Activated B cell treated with CpG ODN at 0.5 μM for 24 hours (primary cell): ENCODE data around the gene DCBLD2. TPM values are rescaled to one million over a fixed set of nuclear protein-coding genes. Genes with fewer than 3 reads are reported as not detected.

ENCODE experiments used
- ATAC-seq: fragments of 200-7000 bp; cut with Tn5 transposase; one replicate; pipeline ENCODE4 v1.10.0; 2021; ENCODE audit warnings: low read depth, mild to moderate bottlenecking, moderate library complexity
- CTCF ChIA-PET: fragments of 350-600 bp; sonication (Branson Sonifier 250); formaldehyde crosslinking; loops from one replicate; lab custom pipeline; 2021; ENCODE audit warnings: antibody characterized with exemption; lab: Charles Lee
- POLR2A ChIA-PET: fragments of 350-600 bp; sonication (Branson Sonifier 250); formaldehyde crosslinking; loops from one replicate; lab custom pipeline; 2021; ENCODE audit warnings: antibody characterized with exemption; lab: Charles Lee
- DNase-seq: peaks from one replicate; pipeline ENCODE4 v3.0.0; 2022
- H3K27ac Mint-ChIP-seq: one replicate; pipeline ENCODE4 v1.8.0; 2020; ENCODE audit warnings: mixed read lengths
- H3K27me3 Mint-ChIP-seq: one replicate; pipeline ENCODE4 v1.8.0; 2021; ENCODE audit warnings: mixed read lengths
- H3K36me3 Mint-ChIP-seq: one replicate; pipeline ENCODE4 v1.8.0; 2021; ENCODE audit warnings: low read depth, mixed read lengths
- H3K4me1 Mint-ChIP-seq: one replicate; pipeline ENCODE4 v1.8.0; 2021; ENCODE audit warnings: mixed read lengths
- H3K4me3 Mint-ChIP-seq: one replicate; pipeline ENCODE4 v1.8.0; 2020; ENCODE audit warnings: mild to moderate bottlenecking, mixed read lengths
- H3K9me3 Mint-ChIP-seq: one replicate; pipeline ENCODE4 v1.8.0; 2020; ENCODE audit warnings: mixed read lengths
- CTCF ChIP-seq: fragments of 200-600 bp; IDR thresholded peaks from one replicate; pipeline ENCODE4 v1.8.0; 2022; ENCODE audit warnings: antibody characterized with exemption, mild to moderate bottlenecking
- intact Hi-C: fragments of 100-400 bp; cut with micrococcal nuclease; formaldehyde crosslinking; loops from one replicate; pipeline ENCODE4 v1.15.1; 2024
- total RNA-seq: library from RNA; stranded (reverse); gene quantifications from 2 replicates; pipeline ENCODE4 v1.2.3, GENCODE V29; 2022

The DCBLD2 gene
- total RNA-seq, 1 donor from 2014 or later, result 0.95 TPM

DNA sequence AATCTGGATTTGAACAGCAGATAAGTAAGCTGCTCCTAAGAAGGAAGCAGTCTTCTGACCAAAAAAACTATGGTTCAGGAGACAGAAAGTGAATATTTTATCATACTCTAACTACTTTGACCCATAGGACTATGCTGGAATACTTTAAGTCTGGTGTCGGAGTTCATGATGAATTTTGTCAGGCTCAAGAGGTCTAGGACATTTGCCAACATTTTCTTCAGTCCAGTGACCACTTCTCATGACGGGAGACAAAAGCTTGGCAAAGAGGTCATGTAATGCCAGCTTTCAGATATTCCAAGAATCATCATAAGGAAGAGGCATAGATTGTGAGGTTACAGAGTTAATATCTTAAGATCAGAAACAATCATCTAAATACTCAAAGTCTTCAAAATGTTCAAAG lies 20.5 kb upstream of the DCBLD2 start:
- no peak for TF ChIP-seq CTCF
- Mint-ChIP-seq H3K27ac (no peak overlapping the region), H3K4me1 (no peaks in the 10 kb centered on the region), H3K4me3 (no peak overlapping the region), H3K36me3 (no peaks in the 10 kb centered on the region), H3K27me3 (peaks cover 6% of the 10 kb centered on the region), H3K9me3 (no peaks in the 10 kb centered on the region)
- ChIA-PET CTCF (no interaction called here), POLR2A (no interaction called here)
- ATAC-seq, result no peak
- DNase-seq, result no peak
- intact Hi-C loops, result no loop called here

- intact Hi-C loops, result no loop called here
Measured at GRCh38 chr3:98920166-98920565, 18.7 kb upstream of the DCBLD2 start.

DNA sequence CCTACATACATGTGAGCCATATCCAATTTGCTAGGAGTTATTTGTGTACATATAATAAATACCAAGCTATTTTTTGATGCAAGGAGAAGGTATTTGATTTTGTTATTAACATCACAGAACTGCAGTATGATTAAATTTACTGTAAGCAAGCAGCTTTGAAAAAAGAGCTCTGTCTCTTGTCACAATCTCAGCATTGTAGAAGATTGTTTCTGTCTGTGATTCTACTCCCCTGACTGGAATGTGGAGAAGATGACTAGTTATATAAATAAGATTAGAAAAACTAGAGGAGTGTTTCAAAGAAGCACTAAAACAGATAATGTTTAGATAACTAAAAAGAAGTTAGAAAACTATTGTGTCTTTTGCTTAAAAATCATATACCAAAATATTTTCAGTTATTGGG lies 17.1 kb upstream of the DCBLD2 start:
- ATAC-seq, result no peak
- Mint-ChIP-seq H3K9me3 (no peaks in the 10 kb centered on the region), H3K4me1 (no peaks in the 10 kb centered on the region), H3K36me3 (no peaks in the 10 kb centered on the region), H3K4me3 (no peak overlapping the region), H3K27ac (no peak overlapping the region), H3K27me3 (peaks cover 6% of the 10 kb centered on the region)
- intact Hi-C loops, result no loop called here
- CTCF ChIA-PET, result no interaction called here
- POLR2A ChIA-PET, result no interaction called here
- DNase-seq, result no peak
- TF ChIP-seq CTCF, result no peak

More at GRCh38 chr3:98920166-98920565, 18.7 kb upstream of the DCBLD2 start:
- H3K4me3 Mint-ChIP-seq, result no peak overlapping the region
- no peak for DNase-seq
- ChIA-PET CTCF (no interaction called here), POLR2A (no interaction called here)
- no peaks in the 10 kb centered on the region for H3K4me1 Mint-ChIP-seq
- H3K9me3 Mint-ChIP-seq, result no peaks in the 10 kb centered on the region
- peaks cover 6% of the 10 kb centered on the region for H3K27me3 Mint-ChIP-seq
- no peak overlapping the region for H3K27ac Mint-ChIP-seq
- no peaks in the 10 kb centered on the region for H3K36me3 Mint-ChIP-seq
- no peak for ATAC-seq
- no peak for TF ChIP-seq CTCF

DNA sequence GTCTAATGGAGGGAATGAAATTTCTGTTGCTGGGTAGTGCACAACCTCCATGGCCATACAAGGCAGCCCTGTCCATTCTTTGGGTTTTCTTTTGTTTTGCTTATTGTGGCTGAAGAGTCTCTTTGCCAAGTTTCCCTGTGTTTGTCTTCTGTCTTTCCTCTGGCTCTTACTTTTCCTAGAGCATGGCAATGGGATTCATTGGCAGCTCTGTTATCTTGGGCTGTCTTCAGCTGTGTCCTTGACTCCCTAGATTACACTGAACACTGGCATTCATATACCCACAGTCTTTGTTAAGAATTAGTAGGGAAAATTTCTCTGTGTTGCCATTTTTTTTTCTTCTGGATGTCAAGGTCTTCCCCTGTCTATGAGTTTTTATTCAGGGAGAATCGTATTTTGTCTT lies 16.1 kb upstream of the DCBLD2 start:
- CTCF ChIA-PET, result no interaction called here
- Mint-ChIP-seq H3K27ac (no peak overlapping the region), H3K36me3 (no peaks in the 10 kb centered on the region), H3K4me1 (no peaks in the 10 kb centered on the region), H3K4me3 (no peak overlapping the region), H3K27me3 (peaks cover 6% of the 10 kb centered on the region), H3K9me3 (no peaks in the 10 kb centered on the region)
- intact Hi-C loops, result no loop called here
- ATAC-seq (no peak), DNase-seq (no peak)
- POLR2A ChIA-PET, result no interaction called here
- TF ChIP-seq CTCF, result no peak

- Mint-ChIP-seq H3K4me1 (no peaks in the 10 kb centered on the region), H3K36me3 (no peaks in the 10 kb centered on the region), H3K27ac (no peak overlapping the region), H3K9me3 (peaks cover 5% of the 10 kb centered on the region), H3K4me3 (no peak overlapping the region), H3K27me3 (peaks cover 18% of the 10 kb centered on the region)
- intact Hi-C loops, result no loop called here
- ChIA-PET CTCF (no interaction called here), POLR2A (no interaction called here)
- no peak for TF ChIP-seq CTCF
- ATAC-seq (no peak), DNase-seq (no peak)
Measured at GRCh38 chr3:98914210-98915080, 12.9 kb upstream of the DCBLD2 start.
